K562 (cell line): ENCODE results near the gene DOK1. TPM values are rescaled to one million over a fixed set of nuclear protein-coding genes. Genes with fewer than 3 reads are reported as not detected.
A peak's percentile ranks its signal among the peaks of the same experiment; 100 is the strongest.

ENCODE experiments used
- CREM ChIP-seq: IDR thresholded peaks from 2 replicates; pipeline ENCODE4 v1.6.1; 2014; ENCODE audit warnings: antibody characterized with exemption, low read depth
- DEAF1 ChIP-seq: fragments of 450-650 bp; formaldehyde crosslinking; IDR thresholded peaks from 2 replicates; pipeline ENCODE4 v1.4.0; 2020; ENCODE audit warnings: mild to moderate bottlenecking, moderate library complexity
- E2F3 ChIP-seq: fragments of 250-450 bp; sonication (Bioruptor Pico); IDR thresholded peaks from 2 replicates; pipeline ENCODE4 v1.4.0; 2020; ENCODE audit warnings: mild to moderate bottlenecking
- E2F8 ChIP-seq: fragments of 450-650 bp; IDR thresholded peaks from 2 replicates; pipeline ENCODE4 v1.7.1; 2018; ENCODE audit warnings: mild to moderate bottlenecking, low read depth; ENCODE audit not compliant: partially characterized antibody
- ESRRB ChIP-seq: fragments of 250-450 bp; sonication (Bioruptor Pico); IDR thresholded peaks from 2 replicates; pipeline ENCODE4 v1.5.0; 2020; ENCODE audit warnings: mild to moderate bottlenecking, moderate library complexity, borderline replicate concordance
- GATA2 ChIP-seq: sonication (generic); formaldehyde crosslinking; IDR thresholded peaks from 2 replicates; pipeline ENCODE4 v1.4.0; 2020; ENCODE audit warnings: mild to moderate bottlenecking, missing genetic modification reagents
- KAT7 ChIP-seq: sonication (generic); formaldehyde crosslinking; IDR thresholded peaks from 2 replicates; pipeline ENCODE4 v1.8.0; 2022; ENCODE audit warnings: missing genetic modification reagents, mild to moderate bottlenecking, borderline replicate concordance
- KDM5B ChIP-seq: fragments of 200-600 bp; sonication (generic); IDR thresholded peaks from 2 replicates; pipeline ENCODE4 v1.6.1; 2012; ENCODE audit warnings: low read depth, mild to moderate bottlenecking, moderate library complexity, low read length, control low read depth, inconsistent platforms; ENCODE audit not compliant: insufficient replicate concordance
- L3MBTL2 ChIP-seq: fragments of 450-650 bp; IDR thresholded peaks from 2 replicates; pipeline ENCODE4 v1.6.1; 2016; ENCODE audit warnings: mild to moderate bottlenecking, moderate library complexity
- LCOR ChIP-seq: sonication (generic); formaldehyde crosslinking; IDR thresholded peaks from 2 replicates; pipeline ENCODE4 v1.8.0; 2022; ENCODE audit warnings: mild to moderate bottlenecking, missing genetic modification reagents
- MLLT1 ChIP-seq, 2 experiments: fragments of 450-650 bp; IDR thresholded peaks; 2 replicates each; pipeline ENCODE4 v1.6.1; 2016
- NFRKB ChIP-seq: fragments of 450-650 bp; IDR thresholded peaks from 2 replicates; pipeline ENCODE4 v1.6.1; 2016; ENCODE audit warnings: low read depth
- OTX1 ChIP-seq: fragments of 450-650 bp; formaldehyde crosslinking; IDR thresholded peaks from 2 replicates; pipeline ENCODE4 v1.4.0; 2022; ENCODE audit warnings: mild to moderate bottlenecking
- PCBP1 ChIP-seq: fragments of 200-400 bp; formaldehyde crosslinking; IDR thresholded peaks from 2 replicates; pipeline ENCODE4 v1.6.1; 2018; ENCODE audit warnings: mild to moderate bottlenecking, low read depth, low read length; ENCODE audit not compliant: poor library complexity, severe bottlenecking
- SETDB1 ChIP-seq: IDR thresholded peaks from one replicate; pipeline ENCODE4 v1.6.1; 2012; ENCODE audit warnings: low read length, control low read depth, inconsistent platforms
- SMAD4 ChIP-seq: fragments of 250-450 bp; sonication (Bioruptor Pico); conservative IDR thresholded peaks from 2 replicates; pipeline ENCODE4 v1.8.0; 2021; ENCODE audit warnings: inconsistent platforms, mild to moderate bottlenecking, moderate library complexity
- TAF7 ChIP-seq: fragments of 450-650 bp; IDR thresholded peaks from 2 replicates; pipeline ENCODE4 v1.6.1; 2016; ENCODE audit warnings: missing genetic modification characterization, missing compliant biosample characterization
- TARDBP ChIP-seq: fragments of 450-650 bp; IDR thresholded peaks from 2 replicates; pipeline ENCODE4 v1.6.1; 2016
- ZBTB9 ChIP-seq: fragments of 450-650 bp; formaldehyde crosslinking; IDR thresholded peaks from 2 replicates; pipeline ENCODE4 v1.4.0; 2020; ENCODE audit warnings: mild to moderate bottlenecking, moderate library complexity
- polyA plus RNA-seq, 8 experiments: library from polyadenylated mRNA; depleted of rRNA in 4 of 8; stranded (reverse) in 5 of 8; unstranded in 3 of 8; fragments of >200 nt; fragmentation: Nextera tagmentation in 2 of 8; fragmentation: Illumina TruSeq in 1 of 8; extraction: Ambion mirVana in 2 of 8; extraction: Trizol in 1 of 8; gene quantifications; 2 replicates each; pipeline versions ENCODE4 v1.2.1 to v1.2.3, GENCODE V29; 2011 to 2014; ENCODE audit warnings: inconsistent platforms in 1 of 8, missing spikeins in 1 of 8
- total RNA-seq, 7 experiments: library from RNA; depleted of rRNA in 6 of 7; stranded (reverse); fragments of >200 nt in 6 of 7; fragmentation: Illumina TruSeq in 2 of 7; extraction: Trizol in 2 of 7; gene quantifications; 2 replicates each; pipeline versions ENCODE4 v1.2.1 to v1.2.3, GENCODE V29; 2011 to 2021; ENCODE audit warnings: low replicate concordance in 1 of 7

Gene DOK1
- total and polyA plus RNA-seq, 9 of the 15 experiments (the other 6 are each of a cell fraction or from before 2014, with no cell fraction given), result 0.59 to 36.4 (median 16.1) TPM

- 0 out of 2 replicates have a peak, but pooled peaks have one; percentile 40 for TF ChIP-seq TARDBP
- TF ChIP-seq L3MBTL2, result peak; percentile 98
- 0 out of 2 replicates have a peak, but pooled peaks have one; percentile 34 for TF ChIP-seq KAT7 (CRISPR knock-in tag)
- no peak for TF ChIP-seq OTX1
- peak; percentile 45 for TF ChIP-seq E2F8
- no peak for TF ChIP-seq ESRRB
- peak; percentile 98 for TF ChIP-seq ZBTB9 (CRISPR knock-in tag)
- TF ChIP-seq KDM5B, result peak; percentile 46
- TF ChIP-seq E2F3 (CRISPR knock-in tag), result peak; percentile 79
- TF ChIP-seq NFRKB, result peak; percentile 62; the same call in 1 of the 2 replicates
- no peak for TF ChIP-seq SETDB1
- peak; percentile 73 for TF ChIP-seq CREM
- TF ChIP-seq DEAF1 (CRISPR knock-in tag), result no peak
- peak; percentile 75 for TF ChIP-seq LCOR (CRISPR knock-in tag)
- peak; percentile 73 for TF ChIP-seq SMAD4 (CRISPR knock-in tag)
- TF ChIP-seq MLLT1 (IDR thresholded peaks at IDR 0.05), result 0 out of 4 replicates have a peak, but pooled peaks of 1 of the 2 experiments have one; percentile 14
- TF ChIP-seq GATA2 (CRISPR knock-in tag), result peak; percentile 90
- no peak for TF ChIP-seq TAF7 (tag)
- no peak for TF ChIP-seq PCBP1
Measured at GRCh38 chr2:74530239-74531187, 24.0 kb upstream of the DOK1 start (continued).
